Caki2 (cell line): Measurements from ENCODE around the gene TMEM151A. TPM values are rescaled to one million over a fixed set of nuclear protein-coding genes. Genes with fewer than 3 reads are reported as not detected.

Source experiments
- DNase-seq: peaks from one replicate; pipeline ENCODE4 v3.0.0-alpha.2; 2015; ENCODE audit warnings: low read depth
- in situ Hi-C: cut with HindIII; loops from 2 replicates; pipeline ENCODE4 v1.10.0; 2016; ENCODE audit warnings: low sequenced_read_pairs, low pct_unique_long_range_greater_than_20kb, mixed read lengths
- total RNA-seq: library from RNA; depleted of rRNA; stranded (reverse); fragments of >200 nt; shearing (Covaris generic); gene quantifications from 2 replicates; pipeline ENCODE4 v1.2.3, GENCODE V29; 2014; ENCODE audit warnings: low replicate concordance

The TMEM151A gene
- total RNA-seq, 1 experiment from 2014 or later = not detected

DNA sequence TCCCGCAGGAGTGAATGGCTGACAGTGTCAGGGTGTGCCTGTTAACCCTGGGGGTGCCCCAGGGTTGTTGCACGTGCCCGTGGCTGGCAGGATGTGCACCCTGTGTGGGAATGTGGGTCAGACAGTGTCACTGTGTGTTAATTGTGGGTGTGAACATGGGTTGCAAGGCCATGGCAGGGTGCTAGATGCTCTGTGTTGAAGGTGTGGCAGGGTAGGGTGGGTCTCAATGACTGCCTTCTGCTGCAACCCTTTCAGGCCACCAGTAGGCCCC, 36.3 kb downstream of the TMEM151A start:
- in situ Hi-C loops = no loop called here
- no peak for DNase-seq

DNA sequence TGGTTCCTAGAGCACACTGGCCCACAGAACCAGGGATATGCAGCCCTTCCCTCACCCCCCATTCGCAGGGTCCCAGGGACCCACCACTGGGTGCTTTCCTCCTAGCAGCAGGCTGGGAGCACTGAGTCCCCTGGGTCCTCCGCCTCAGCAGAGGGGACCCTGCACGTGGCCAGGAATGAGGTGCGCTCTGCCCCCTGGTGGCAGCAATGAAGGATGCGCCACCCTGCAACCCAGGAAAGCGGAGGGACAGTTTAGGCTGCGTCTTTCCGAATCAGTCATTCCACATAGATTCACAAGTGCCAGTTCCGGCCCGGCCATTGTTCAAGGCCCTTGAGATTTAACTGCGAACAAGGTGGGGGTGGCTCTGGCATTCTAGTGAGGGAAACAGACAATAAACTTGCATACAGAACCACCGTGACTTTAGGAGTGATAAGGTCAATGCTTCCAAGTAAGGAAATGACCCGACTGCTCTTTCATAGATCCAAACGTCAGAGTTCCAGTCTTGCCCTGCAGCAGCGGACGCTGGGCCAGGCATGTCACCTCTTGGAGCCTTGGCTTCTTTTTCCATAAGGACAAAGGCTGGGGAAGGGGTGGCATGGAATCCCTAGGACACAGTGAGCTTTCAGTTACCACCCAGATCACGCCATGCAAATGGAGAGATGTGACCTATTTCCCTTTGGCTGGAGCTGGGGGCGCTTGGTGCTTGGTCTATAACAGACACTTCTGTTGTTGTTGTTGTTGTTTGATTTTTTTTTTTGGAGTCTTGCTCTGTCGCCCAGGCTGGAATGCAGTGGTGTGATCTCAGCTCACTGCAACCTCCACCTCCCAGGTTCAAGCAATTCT, 36.8 kb downstream of the TMEM151A start:
- DNase-seq = peak; percentile 66

DNA sequence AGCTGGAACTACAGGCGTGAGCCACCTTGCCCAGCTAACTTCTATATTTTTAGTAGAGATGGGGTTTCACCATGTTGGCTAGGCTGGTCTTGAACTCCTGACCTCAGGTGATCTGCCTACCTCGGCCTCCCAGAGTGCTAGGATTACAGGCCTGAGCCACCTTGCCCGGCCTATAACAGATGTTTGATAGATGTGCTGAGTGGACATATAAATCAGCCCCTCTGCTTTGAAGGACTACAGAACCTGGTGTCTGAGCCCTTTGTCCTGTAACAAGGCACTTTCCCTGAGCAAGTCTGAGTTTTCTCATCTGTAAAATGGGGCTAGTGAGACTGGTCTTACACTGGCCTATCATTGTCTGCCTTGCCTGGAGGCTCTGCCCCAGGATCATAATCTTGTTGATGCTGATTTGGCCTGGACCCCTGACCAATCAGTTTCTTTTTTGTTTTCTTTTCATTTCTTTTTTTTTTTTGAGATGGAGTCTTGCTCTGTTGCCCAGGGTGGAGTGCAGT, 37.5 kb downstream of the TMEM151A start:
- in situ Hi-C loops = no loop called here
- DNase-seq = no peak

More for the DNA sequence above, 36.8 kb downstream of the TMEM151A start:
- in situ Hi-C loops = no loop called here

DNA sequence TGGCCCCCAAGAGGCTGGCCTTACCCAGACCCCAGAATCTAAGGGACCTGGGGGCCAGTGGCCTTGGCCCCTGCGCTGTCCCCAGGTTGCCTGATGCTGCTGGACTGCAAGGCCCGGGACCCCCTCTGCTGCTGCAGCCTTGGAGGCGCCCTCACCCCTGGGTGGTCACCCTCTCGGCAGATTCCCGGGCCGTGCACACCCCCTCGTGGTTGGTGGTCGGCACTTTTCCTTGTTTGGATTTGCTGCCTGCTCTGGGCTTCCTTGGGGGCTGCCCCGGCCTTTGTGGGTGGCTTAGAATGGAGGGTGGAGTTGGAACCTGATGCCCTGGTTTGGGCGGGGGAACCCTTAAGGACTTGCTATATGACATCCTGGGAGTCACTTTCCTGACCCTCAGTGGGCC, 39.2 kb downstream of the TMEM151A start:
- in situ Hi-C loops = no loop called here
- DNase-seq = no peak

- DNase-seq = no peak
- in situ Hi-C loops = no loop called here
Observed at GRCh38 chr11:66331542-66332370, 40.1 kb downstream of the TMEM151A start.

DNA sequence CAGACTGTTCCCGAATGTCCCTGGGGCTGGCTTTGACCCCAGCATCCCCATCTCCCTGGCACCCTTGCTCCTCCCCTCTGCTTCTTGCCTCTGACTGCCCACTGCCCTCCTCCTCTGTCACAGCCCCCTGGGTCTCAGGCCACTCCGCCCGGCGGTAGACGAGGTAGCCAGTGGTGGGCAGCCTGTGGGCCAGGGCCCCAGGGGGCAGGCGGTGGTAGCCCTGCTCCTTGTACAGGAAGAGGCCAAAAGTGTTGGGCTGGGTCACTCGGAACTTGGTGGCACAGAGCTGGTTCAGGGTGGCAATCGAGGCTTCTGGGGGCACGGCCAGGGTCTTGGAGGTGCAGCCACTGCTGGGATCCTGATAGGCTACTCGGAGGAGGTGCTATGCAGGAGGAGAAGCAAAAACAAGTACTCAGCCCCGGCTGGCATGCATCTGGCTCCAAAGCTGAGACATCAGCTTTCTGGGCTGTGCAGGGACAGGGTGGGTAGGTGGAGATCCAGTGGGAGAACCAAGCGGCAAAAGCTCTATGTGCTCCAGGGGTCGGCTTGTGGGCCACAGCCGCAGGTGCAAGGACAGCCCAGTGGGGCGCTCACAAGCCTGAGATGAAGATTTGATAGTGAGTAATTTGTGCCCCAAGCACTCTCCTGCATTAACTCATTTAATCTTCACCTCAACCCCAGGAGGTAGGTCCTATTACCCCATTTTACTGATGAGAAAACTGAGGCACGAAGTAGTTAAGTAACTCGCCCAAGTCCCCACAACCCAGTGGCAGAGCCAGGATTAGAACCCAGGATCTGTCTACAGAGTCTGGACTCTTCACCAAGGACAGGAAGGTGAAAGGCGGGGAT, 40.9 kb downstream of the TMEM151A start:
- in situ Hi-C loops = no loop called here
- no peak for DNase-seq

DNA sequence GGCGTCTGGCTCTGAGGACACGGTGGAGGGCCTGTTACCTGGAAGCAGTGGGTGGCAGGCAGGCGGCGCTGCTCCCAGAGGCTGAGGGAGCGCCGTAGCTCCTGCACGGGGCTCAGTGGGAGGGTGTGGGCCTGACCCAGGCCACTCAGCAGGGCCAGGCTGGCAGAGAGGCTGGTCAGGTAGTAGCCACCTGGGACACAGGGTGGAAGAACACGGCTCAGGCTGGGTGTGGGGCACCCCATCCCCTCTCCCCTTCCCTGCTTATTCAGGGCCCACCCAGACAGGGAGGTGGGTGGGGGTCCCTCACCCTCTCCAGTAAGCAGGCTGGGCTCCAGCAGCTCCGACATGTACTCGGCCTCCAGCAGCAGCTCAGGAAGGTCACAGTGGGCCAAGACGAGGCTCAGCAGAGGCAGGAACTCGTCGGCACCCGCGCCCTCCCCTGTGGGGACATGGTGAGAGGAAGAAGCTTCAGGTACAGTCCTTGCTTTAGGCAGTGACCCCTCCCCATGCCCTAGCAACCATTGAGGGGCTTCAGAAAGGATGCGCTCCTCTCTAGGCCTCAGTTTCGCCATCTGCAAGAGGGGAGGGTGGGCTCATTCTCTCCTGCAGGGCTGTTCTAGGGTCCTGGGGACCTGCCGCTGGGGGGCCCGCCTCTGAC, 41.7 kb downstream of the TMEM151A start:
- in situ Hi-C loops = no loop called here
- no peak for DNase-seq

- no peak for DNase-seq
- in situ Hi-C loops = no loop called here
Observed at GRCh38 chr11:66333896-66334604, 42.4 kb downstream of the TMEM151A start.

DNA sequence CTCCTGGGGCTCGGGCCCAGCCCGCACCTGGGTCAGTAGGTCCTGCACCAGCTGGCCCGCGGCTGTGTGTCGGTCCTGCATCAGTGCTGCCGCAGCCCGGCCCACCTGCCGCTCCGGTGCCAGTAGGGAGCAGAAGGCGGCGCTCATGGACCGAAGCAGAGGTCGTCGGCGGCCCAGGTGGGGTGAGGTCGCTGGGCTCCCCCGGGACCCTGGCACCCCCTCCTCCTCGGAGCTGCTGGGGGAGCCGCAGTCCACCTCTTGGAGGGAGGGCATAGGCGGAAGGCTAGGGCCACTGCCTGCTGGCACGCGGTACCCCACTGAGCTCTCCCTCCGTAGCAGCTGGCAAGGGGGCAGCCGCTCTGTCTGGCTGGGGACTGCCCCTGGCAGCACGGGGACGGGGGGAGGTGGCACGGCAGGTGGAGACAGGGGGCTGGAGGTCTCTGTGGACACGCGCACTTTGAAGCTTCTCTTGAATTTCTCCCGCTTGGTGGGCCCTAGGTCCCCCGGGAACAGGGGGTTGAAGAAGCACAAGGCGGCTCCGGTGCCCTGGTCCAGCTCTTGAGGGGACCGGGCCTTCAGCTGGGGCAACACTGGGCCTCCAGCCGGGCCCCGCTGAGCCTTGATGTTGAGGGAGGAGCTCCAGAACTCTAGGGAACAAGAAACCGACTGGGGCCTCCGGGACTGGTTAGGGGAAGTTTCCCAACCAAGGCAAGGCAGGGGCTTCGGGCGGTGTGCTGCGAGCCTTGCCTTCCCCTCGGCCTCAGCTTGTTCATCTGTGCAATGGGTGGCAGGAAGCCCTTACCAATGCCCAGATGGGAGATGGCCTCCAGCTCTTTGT, 43.1 kb downstream of the TMEM151A start:
- in situ Hi-C loops = no loop called here
- no peak for DNase-seq

- in situ Hi-C loops = no loop called here
- DNase-seq = peak; percentile 44
Observed at GRCh38 chr11:66335531-66336233, 44.0 kb downstream of the TMEM151A start.

GRCh38 chr11:66336234-66337102, 44.8 kb downstream of the TMEM151A start, which contains the start of gene RIN1:
Gene RIN1 (minus strand): TSS chr11:66336434. CDS start chr11:66336402, 32 bp downstream.
- in situ Hi-C loops = no loop called here
- DNase-seq = peak; percentile 97

- DNase-seq = no peak
- in situ Hi-C loops = no loop called here
Observed at GRCh38 chr11:66337103-66337899, 45.6 kb downstream of the TMEM151A start.

- in situ Hi-C loops = no loop called here
- DNase-seq = no peak
Observed at GRCh38 chr11:66338276-66339161, 46.8 kb downstream of the TMEM151A start.
